NCI-H345 (cell line): ENCODE results near the gene GPRC5A.
"Not testable (repeated sequence)": the region's sequence is repeated elsewhere in the genome, so short reads cannot be mapped to it uniquely, and the experiment has no call there.

Experiments
- DNase-seq: peaks from one replicate; lab custom pipeline; 2025; lab: John Stamatoyannopoulos, UW

Gene GPRC5A

GRCh38 chr12:12891080-12891880 is at the start of gene GPRC5A:
TSS of gene GPRC5A (plus strand) at chr12:12891562. CDS start at chr12:12908250, 16,688 bp downstream.
- peak; percentile 24 for DNase-seq

DNA sequence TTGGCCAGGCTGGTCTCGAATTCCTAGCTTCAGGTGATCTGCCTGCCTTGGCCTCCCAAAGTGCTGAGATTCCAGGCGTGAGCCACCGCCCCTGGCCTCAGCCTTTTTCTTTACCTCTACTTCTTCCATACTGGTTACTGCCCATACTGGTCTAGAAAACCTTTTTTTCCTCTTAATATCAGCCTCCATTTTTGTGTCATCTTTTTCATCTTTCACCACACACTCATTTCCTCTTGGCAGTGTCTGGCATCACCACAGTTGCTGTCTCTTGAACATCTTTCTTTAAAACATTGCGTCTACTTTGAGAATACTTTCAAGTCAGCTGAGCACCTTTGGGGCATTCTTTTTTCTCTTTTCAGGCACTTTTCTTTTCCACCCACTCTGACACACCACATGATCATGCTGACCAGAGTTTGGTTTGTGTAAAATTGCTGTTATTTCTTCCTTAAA is 45.5 kb upstream of the GPRC5A start:
- no peak for DNase-seq

DNA sequence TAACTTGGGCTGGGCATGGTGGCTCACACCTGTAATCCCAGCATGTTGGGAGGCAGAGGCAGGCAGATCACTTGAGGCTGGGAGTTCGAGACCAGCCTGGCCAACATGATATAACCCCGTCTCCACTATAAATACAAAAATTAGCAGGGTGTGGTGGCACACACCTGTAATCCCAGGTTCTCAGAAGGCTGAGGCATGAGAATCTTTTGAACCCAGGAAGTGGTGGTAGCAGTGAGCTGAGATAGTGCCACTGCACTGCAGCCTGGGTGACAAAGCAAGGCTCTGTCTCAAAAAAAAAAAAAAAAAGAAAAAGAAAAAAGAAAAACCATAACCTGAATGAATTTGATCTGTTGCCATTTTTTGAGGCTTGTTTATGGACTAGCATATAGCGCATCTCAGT is 44.6 kb upstream of the GPRC5A start:
- DNase-seq, result not testable (repeated sequence)

- no peak for DNase-seq
Observed at GRCh38 chr12:12853435-12853834, 37.9 kb upstream of the GPRC5A start.

GRCh38 chr12:12859690-12860089 is 31.7 kb upstream of the GPRC5A start:
- peak; percentile 45 for DNase-seq

GRCh38 chr12:12864243-12864642 is 27.1 kb upstream of the GPRC5A start:
- DNase-seq, result no peak

GRCh38 chr12:12868477-12869235 is 22.7 kb upstream of the GPRC5A start:
- DNase-seq, result no peak

DNA sequence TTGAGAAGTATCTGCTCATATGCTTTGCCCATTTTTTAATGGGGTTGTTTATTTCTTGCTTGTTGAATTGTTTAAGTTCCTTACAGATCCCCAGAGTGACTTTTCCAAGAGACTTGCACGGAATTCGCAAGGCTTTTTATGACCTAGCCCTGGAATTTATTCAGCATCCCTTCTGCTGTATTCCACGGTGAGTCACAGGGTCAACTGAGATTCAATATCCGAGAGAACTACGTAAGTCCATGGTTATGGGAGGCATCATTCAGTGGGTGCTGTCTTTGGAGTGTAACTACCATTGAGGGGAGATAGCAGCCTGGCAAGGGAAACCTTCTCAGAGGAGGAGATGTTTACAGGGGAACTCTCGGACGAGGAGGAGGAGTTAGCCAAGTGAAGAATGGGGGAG is 20.9 kb upstream of the GPRC5A start:
- DNase-seq, result no peak

DNA sequence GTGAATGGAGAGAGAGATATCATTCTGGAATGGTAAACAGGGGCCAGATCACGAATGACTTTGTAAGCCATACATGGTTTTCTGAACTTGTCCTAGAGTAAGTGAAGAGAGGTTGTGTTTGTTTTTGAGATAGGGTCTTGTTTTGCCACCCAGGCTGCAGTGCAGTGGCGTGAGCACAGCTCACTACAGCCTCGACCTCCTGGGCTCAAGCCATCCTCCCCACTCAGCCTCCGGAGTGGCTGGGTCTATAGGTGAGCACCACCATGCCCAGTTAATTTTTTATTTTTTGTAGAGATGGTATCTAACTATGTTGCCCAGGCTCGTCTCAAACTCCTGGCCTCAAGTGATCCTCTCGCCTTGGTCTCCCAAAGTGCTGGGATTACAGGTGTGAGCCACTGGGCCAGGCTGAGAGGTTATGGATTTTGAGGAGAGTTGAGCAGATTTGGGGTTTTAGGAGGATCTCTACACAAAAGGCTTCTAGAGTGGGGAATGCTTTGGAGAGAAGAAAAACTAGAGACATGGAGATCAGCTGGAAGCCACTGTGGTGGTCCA is 19.7 kb upstream of the GPRC5A start:
- no peak for DNase-seq

GRCh38 chr12:12872139-12872933 is 19.0 kb upstream of the GPRC5A start:
- peak; percentile 75 for DNase-seq

GRCh38 chr12:12872934-12873275 is 18.5 kb upstream of the GPRC5A start:
- DNase-seq, result no peak

DNA sequence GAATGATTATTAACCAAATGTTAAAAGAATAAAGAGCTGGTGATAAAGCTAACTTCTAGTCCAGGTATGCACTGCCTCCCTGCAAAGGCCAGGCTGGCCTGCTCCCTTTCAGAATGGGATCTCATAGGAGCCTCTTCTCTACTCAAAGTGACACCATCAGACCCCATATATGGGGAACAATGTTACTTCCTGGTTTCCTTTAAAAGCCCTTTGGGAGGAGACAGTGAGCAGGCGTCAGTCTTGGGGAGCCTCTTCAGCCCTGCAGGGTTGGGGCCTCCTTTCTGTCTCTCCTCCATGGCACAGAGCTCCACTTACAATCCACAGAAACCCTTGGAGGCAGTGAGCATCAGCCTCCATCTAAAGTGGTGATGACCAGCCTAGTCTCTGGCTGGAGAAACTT is 17.3 kb upstream of the GPRC5A start:
- DNase-seq, result no peak

GRCh38 chr12:12875301-12875700 is 16.1 kb upstream of the GPRC5A start:
- not testable (repeated sequence) for DNase-seq

- DNase-seq, result no peak
Observed at GRCh38 chr12:12877153-12877768, 14.1 kb upstream of the GPRC5A start.

DNA sequence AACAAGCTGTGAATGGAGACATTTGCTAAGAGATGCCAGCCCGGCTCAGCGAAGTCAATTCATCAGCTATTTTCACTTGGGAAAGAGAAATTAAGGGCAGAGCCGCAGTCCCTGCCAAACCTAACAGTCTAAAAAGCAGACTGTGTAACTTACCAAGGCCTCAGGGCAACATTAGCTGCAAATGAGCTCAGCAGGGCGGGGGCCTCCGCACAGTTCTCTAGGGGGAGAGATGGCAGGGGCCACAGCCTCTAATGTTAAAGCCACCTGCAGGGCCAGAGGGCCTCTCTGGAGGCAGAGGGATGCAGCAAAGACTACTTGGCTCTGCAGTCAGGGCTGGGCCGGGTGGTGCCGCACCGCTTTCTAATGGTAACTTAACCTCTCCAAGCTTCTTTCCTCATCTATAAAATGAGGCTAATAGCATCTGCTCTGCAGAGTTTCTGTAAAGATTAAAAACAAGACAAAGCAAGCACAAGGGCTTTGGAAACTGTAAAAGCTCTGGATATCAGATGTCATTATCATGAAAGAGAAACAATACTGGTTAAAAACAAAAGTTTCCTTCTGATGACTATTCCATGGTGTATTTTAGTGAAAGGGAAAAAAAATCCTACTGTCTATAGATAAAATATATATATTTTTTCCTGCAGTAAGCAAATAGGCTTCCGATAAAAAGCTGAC is 13.4 kb upstream of the GPRC5A start:
- no peak for DNase-seq

GRCh38 chr12:12880537-12880936 is 10.8 kb upstream of the GPRC5A start:
- DNase-seq, result no peak

DNA sequence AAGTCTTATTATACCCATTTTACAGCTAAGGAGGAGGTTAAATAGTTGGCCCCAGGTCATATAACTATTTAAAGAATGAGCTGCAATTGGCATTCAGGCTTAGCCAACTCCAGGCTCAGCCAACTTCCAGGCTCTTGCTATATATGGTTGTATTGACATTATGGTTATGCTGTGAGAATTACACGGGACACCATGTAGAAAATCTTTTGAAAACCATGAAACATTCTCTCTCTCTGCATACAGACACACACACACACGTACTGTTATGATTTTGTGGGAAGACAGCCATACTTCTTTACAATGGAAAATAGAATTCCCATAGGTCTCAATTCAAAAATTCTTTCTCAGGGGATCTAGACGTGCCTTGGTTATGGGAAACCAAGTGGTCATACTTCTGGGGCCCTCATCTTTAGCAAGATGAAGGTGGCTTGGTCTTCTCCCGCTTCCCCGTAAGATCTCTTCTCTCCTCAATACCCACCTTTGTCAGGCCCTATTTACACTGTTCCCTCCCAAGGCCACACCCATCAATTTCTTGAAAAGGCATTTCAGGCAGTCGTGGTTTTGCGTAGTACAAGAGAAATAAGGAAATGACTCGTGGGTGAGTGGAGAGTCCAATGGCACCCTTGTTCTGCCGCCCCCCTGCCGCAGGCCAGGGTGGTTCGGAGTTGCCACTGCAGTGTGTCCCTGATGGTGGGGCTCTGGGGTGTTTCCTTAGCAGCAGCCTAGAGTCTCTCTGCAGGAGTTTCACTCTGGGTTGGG is 10.0 kb upstream of the GPRC5A start:
- DNase-seq, result no peak

GRCh38 chr12:12882288-12882687 is 9.1 kb upstream of the GPRC5A start:
- no peak for DNase-seq

- no peak for DNase-seq
Observed at GRCh38 chr12:12883369-12884001, 7.9 kb upstream of the GPRC5A start.
